ENCODE measurements around the gene CCDC146.

GRCh38 chr7:77276120-77276519 is 153.7 kb downstream of the CCDC146 start:
- TF ChIP-seq CTCF (IDR thresholded peaks at IDR 0.05), result no peak
- no peak for TF ChIP-seq EP300 (IDR thresholded peaks at IDR 0.05)

Measured in suprapubic skin (tissue), 3 donors.